Peyer's patch (tissue), 4 donors: Measurements from ENCODE around the gene ACACA. TPM values are rescaled to one million over a fixed set of nuclear protein-coding genes. Genes with fewer than 3 reads are reported as not detected.

ENCODE experiments used
- DNase-seq, 3 donors: peaks; one replicate each; pipeline ENCODE4 v3.0.0-alpha.2; 2017 to 2019
- H3K27ac ChIP-seq, 4 donors: fragments of 200-600 bp; sonication (generic); one replicate each; pipeline ENCODE4 v1.5.1; 2016 to 2019
- H3K27me3 ChIP-seq, 2 donors: fragments of 200-600 bp; sonication (generic); one replicate each; pipeline ENCODE4 v1.5.1; 2019
- H3K36me3 ChIP-seq, 3 donors: fragments of 200-600 bp; sonication (generic); one replicate each; pipeline ENCODE4 v1.5.1; 2016 to 2019
- H3K4me1 ChIP-seq, 4 donors: fragments of 200-600 bp; sonication (generic); one replicate each; pipeline ENCODE4 v1.5.1; 2016 to 2019
- H3K4me3 ChIP-seq, 4 donors: fragments of 200-600 bp; sonication (generic); 1 replicate in 3 of 4; 2 replicates in 1 of 4; pipeline ENCODE4 v1.5.1; 2016 to 2019; ENCODE audit warnings: mild to moderate bottlenecking in 1 of 4
- H3K9me3 ChIP-seq, 4 donors: fragments of 200-600 bp; sonication (generic); one replicate each; pipeline ENCODE4 v1.5.1; 2016 to 2019; ENCODE audit warnings: mild to moderate bottlenecking in 1 of 4
- POLR2A ChIP-seq, 2 donors: fragments of 450-650 bp; IDR thresholded peaks; one replicate each; pipeline ENCODE4 v1.5.1; 2017; ENCODE audit warnings: antibody characterized with exemption in 2 of 2, mild to moderate bottlenecking in 2 of 2, moderate library complexity in 2 of 2
- total RNA-seq, 4 donors: library from RNA; depleted of rRNA; stranded (reverse); fragments of >200 nt; gene quantifications; one replicate each; pipeline ENCODE4 v1.1.0, GENCODE V29; 2016
- TF ChIP-seq, protein P1 (sequence below), 6 experiments: fragments of 450-650 bp in 4 of 6; fragments of 200-600 bp in 2 of 6; sonication (generic) in 1 of 6; IDR thresholded peaks; one replicate each; pipeline ENCODE4 v1.5.1; 2017 to 2019; ENCODE audit warnings: antibody characterized with exemption in 6 of 6, mild to moderate bottlenecking in 3 of 6, moderate library complexity in 1 of 6

ACACA gene
- total RNA-seq, 4 donors from 2014 or later: 31.7 to 71.7 (median 43.0) TPM

DNA sequence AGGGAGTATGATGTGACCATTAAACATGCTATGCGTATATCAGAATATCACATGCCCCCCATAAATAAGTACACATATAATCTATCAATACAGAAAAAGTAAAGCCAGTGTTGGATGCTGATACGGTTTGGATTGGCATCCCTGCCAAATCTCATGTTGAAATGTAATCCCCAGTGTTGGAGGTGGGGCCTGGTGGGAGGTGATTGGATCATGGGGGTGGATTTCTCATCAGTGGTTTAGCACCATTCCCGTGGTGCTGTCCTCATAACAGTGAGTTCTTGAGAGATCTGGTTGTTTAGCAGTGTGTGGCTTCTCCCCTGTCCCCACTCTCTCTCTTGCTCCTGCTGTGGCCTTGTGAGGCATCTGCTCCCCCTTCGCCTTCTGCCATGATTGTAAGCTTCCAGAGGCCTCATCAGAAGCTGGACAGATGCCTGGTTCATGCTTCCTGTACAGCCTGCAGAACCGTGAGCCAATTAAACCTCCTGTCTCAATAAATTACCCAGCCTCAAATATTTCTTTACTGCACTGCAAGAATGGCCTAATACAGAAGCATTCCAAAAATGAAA is 369.0 kb downstream of the ACACA start:
- H3K36me3 ChIP-seq: no peaks in the 10 kb centered on the region
- no peak overlapping the region for H3K4me3 ChIP-seq
- H3K9me3 ChIP-seq: no peaks in the 10 kb centered on the region
- no peak for DNase-seq
- no peaks in the 10 kb centered on the region for H3K4me1 ChIP-seq
- H3K27me3 ChIP-seq: no peaks in the 10 kb centered on the region
- no peak overlapping the region for H3K27ac ChIP-seq
- TF ChIP-seq, protein P1, sequence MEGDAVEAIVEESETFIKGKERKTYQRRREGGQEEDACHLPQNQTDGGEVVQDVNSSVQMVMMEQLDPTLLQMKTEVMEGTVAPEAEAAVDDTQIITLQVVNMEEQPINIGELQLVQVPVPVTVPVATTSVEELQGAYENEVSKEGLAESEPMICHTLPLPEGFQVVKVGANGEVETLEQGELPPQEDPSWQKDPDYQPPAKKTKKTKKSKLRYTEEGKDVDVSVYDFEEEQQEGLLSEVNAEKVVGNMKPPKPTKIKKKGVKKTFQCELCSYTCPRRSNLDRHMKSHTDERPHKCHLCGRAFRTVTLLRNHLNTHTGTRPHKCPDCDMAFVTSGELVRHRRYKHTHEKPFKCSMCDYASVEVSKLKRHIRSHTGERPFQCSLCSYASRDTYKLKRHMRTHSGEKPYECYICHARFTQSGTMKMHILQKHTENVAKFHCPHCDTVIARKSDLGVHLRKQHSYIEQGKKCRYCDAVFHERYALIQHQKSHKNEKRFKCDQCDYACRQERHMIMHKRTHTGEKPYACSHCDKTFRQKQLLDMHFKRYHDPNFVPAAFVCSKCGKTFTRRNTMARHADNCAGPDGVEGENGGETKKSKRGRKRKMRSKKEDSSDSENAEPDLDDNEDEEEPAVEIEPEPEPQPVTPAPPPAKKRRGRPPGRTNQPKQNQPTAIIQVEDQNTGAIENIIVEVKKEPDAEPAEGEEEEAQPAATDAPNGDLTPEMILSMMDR (IDR thresholded peaks at IDR 0.05): no peak
- no peak for TF ChIP-seq POLR2A (IDR thresholded peaks at IDR 0.05)

Other genes starting within 250 kb of the ACACA start
- 100 to 1,000 TPM in 1 of 4 donors, 10 to 100 TPM in 2, 1 to 10 TPM in 1; 5.0 to 105 (median 73.9) TPM for gene C17orf78, start 30.9 kb downstream of the ACACA start, total RNA-seq
- 10 to 100 TPM; 25.7 to 80.9 (median 43.2) TPM for gene TADA2A, start 50 bp upstream of the ACACA start, total RNA-seq
- 1 to 10 TPM; 2.2 to 2.7 (median 2.6) TPM for gene DUSP14, start 83.1 kb upstream of the ACACA start, total RNA-seq
- 100 to 1,000 TPM in 1 of 4 donors, 10 to 100 TPM in 3; 42.5 to 102 (median 49.5) TPM for gene SYNRG, start 202.6 kb upstream of the ACACA start, total RNA-seq
- 10 to 100 TPM; 30.2 to 54.6 (median 43.0) TPM for gene DDX52, start 236.6 kb upstream of the ACACA start, total RNA-seq